HL-60 (cell line): ENCODE results near the gene RHBDD1.

ENCODE experiments used
- CTCF ChIP-seq: IDR thresholded peaks from one replicate; pipeline ENCODE4 v1.5.1; 2011; ENCODE audit warnings: low read length, control low read depth, inconsistent platforms; ENCODE audit not compliant: insufficient read depth
- POLR2AphosphoS5 ChIP-seq: IDR thresholded peaks from 2 replicates; pipeline ENCODE4 v1.6.1; 2012; ENCODE audit warnings: low read depth
- REST ChIP-seq: IDR thresholded peaks from 2 replicates; pipeline ENCODE4 v1.6.1; 2012; ENCODE audit warnings: low read depth; ENCODE audit not compliant: insufficient replicate concordance
- SPI1 ChIP-seq: IDR thresholded peaks from 2 replicates; pipeline ENCODE4 v1.6.1; 2012; ENCODE audit warnings: low read depth, mild to moderate bottlenecking, borderline replicate concordance

GRCh38 chr2:226904592-226904991 lies 68.7 kb downstream of the RHBDD1 start:
- TF ChIP-seq CTCF: no peak
- TF ChIP-seq POLR2AphosphoS5: no peak
- TF ChIP-seq REST: no peak
- no peak for TF ChIP-seq SPI1
